ENCODE measurements around the gene CADM3.

Gene CADM3

DNA sequence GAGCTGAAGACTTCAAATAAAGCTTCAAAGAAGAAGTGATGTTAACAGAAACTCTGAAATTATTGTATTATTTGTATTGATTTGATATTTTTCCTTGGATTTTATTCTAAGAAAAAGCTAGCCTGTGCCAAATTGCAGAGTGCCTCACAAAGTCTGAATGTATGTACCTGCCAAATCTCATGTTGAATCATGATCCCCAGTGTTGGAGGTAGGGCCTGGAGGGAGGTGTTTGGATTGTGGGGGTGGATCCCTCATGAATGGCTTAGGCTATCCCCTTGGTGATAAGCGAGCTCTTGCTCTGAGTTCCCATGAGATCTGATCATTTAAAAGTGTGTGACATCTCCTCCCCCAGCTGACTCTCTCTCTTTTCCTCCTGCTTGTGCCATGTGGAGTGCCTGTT lies 76.9 kb downstream of the CADM3 start:
- in situ Hi-C loops (cut with MboI; ENCODE audit: low sequenced_read_pairs): no loop called here

DNA sequence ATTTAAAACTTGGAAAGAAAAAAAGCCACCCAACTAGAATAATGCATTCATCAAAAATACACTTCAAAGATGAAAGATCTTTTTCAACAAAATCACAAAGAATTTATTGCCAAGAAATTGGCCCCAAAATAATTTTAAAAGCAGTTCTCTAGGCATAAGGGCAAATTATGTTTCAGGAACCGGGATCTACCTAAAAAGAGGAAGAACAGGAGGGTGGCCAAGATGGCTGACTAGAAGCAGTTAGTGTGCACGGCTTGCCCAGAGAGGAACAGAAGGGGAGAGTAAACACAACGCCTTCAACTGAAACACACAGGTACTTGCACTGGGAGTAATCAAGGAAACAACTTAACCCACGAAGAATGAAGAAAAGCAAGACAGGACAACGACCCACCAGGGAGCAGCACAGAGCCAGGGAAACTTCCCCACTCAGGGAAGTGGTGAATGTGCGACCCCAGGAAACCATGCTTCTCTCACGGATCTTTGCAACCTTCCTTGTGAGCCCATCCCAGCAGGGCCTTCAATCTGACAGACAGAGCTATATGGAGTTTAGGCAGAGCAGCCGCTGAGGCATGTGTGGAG lies 79.3 kb downstream of the CADM3 start:
- in situ Hi-C loops (cut with MboI; ENCODE audit: low sequenced_read_pairs): no loop called here

Measured in HL-60/S4 (cell line).